Pancreas (tissue), 10 donors: ENCODE results near the gene CAMK2A. TPM values are rescaled to one million over a fixed set of nuclear protein-coding genes. Genes with fewer than 3 reads are reported as not detected.

ENCODE experiments used
- ATAC-seq, 4 donors: fragments of 200-7000 bp; cut with Tn5 transposase; one replicate each; pipeline versions ENCODE4 v1.8.0 to v1.9.1; 2020; ENCODE audit warnings: mild to moderate bottlenecking in 4 of 4, moderate library complexity in 4 of 4
- DNase-seq, 6 donors: peaks; one replicate each; pipeline ENCODE4 v3.0.0-alpha.2; 2020
- FAIRE-seq: peaks from 2 replicates; lab custom pipeline; 2012; peaks lifted over from hg19 to GRCh38; lab: Jason Lieb, UNC
- H3K27ac ChIP-seq, 4 donors: fragments of 200-600 bp; sonication (generic); 1 replicate in 3 of 4; 2 replicates in 1 of 4; pipeline versions ENCODE4 v1.5.0 to v1.8.0; 2020
- H3K27me3 ChIP-seq, 4 donors: fragments of 200-600 bp; one replicate each; pipeline ENCODE4 v1.8.0; 2021
- H3K36me3 ChIP-seq, 3 donors: fragments of 200-600 bp; sonication (generic) in 1 of 3; one replicate each; pipeline versions ENCODE4 v1.5.0 to v1.8.0; 2020 to 2021
- H3K4me1 ChIP-seq, 3 donors: fragments of 200-600 bp; one replicate each; pipeline ENCODE4 v1.8.0; 2021
- H3K4me3 ChIP-seq, 4 donors: fragments of 200-600 bp; sonication (generic) in 2 of 4; one replicate each; pipeline versions ENCODE4 v1.5.0 to v1.8.0; 2020 to 2021
- H3K9me3 ChIP-seq, 4 donors: fragments of 200-600 bp; one replicate each; pipeline ENCODE4 v1.8.0; 2021
- WGBS, 2 donors: extraction: QIAGEN DNeasy Blood & Tissue Kit; methylation state at CpG; one replicate each; pipeline ENCODE4 v1.1.7; 2013; 5-methylcytosine and 5-hydroxymethylcytosine counted together
- intact Hi-C, 3 donors: fragments of 100-400 bp; cut with DNase I; formaldehyde crosslinking; loops; one replicate each; pipeline versions ENCODE4 v1.11.1 to v1.14.2; 2022
- polyA plus RNA-seq, 2 donors: library from polyadenylated mRNA; stranded (reverse); fragments of 200-250 nt; gene quantifications; one replicate each; pipeline ENCODE4 v1.2.3, GENCODE V29; 2013
- total RNA-seq, 6 donors: library from RNA; stranded (reverse); fragmentation: NEBNext Ultra II Directional in 4 of 6; extraction: Animal tissue kit (Norgen Biotek cat#: 25700) in 4 of 6; gene quantifications; one replicate each; pipeline versions ENCODE4 v1.2.1 to v1.2.4, GENCODE V29; 2021 to 2023
- TF ChIP-seq, protein P1 (sequence below), 4 donors: fragments of 200-600 bp; sonication (generic) in 3 of 4; IDR thresholded peaks; one replicate each; pipeline versions ENCODE4 v1.5.0 to v1.8.0; 2021; ENCODE audit warnings: antibody characterized with exemption in 4 of 4
- donor health status: healthy with polysubstance abuse.
- donor health status: DM: no; HTN: no; CAD: no; lungs with moderate emphysema.
- donor health status: DM: no; HTN: no; CAD: no.
- donor health status: control.
- donor health status: control.
- donor health status: Bipolar disorder and iron deficiency.
- donor health status: DM: yes; HTN: yes; CAD: no.
- donor health status: DM: no; HTN: no; CAD: no.
- donor health status: DM: no; HTN: no; CAD: no.
- donor health status: DM: yes; HTN: yes; CAD: no.

The CAMK2A gene
- total and polyA plus RNA-seq, 8 donors = 0.03 to 0.19 (median 0.08) TPM; not detected in 3

DNA sequence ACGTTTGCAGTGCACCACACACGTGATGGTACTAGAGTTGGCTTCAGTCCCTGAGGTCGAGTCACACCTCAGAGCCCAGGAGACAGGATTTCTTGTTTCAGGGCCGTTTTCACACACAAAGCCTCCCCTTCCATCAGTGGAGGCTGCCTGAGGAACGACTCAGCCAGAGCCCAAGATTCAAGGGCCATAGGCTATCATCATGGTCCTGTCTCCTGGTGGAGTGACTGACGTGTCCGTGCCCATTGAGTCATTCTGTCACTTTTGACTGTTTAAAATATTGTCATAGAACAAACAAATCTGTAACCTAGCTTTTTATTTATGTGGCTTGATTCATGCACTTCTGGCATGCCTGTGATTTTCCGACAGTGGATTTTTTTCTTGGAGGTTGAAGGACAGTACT lies 28.3 kb downstream of the CAMK2A start:
- ATAC-seq = no peak
- intact Hi-C loops = no loop called here

DNA sequence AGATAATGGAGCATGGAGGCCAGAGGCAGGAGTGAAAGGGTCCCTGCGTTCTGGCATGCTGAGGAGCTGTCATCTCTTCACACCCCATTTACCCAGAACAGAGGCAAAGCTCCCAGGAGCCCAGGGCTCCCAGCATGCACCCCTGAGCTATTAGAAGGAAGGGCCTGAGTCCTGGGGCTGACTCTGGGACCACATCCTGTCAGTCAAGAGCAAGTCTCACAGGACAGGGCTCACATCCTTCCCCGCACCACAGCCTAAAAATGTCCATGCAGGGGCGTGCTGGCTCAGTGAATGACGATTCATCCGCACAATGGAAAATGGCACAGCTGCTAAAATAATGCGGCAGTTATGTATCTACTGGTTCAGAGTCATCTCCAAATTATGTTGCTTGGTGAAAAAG lies 31.4 kb downstream of the CAMK2A start:
- FAIRE-seq (no peak), DNase-seq (no peak), ATAC-seq (no peak)
- no peaks in the 10 kb centered on the region for H3K27me3 ChIP-seq
- no peaks in the 10 kb centered on the region for H3K4me1 ChIP-seq
- WGBS, 2 donors = 81 to 82% methylated on average over 6 of the region's 6 CpGs
- no peaks in the 10 kb centered on the region for H3K9me3 ChIP-seq
- intact Hi-C loops = no loop called here
- no peak overlapping the region for H3K27ac ChIP-seq
- no peak overlapping the region for H3K4me3 ChIP-seq
- H3K36me3 ChIP-seq = no peaks in the 10 kb centered on the region
- TF ChIP-seq, protein P1, sequence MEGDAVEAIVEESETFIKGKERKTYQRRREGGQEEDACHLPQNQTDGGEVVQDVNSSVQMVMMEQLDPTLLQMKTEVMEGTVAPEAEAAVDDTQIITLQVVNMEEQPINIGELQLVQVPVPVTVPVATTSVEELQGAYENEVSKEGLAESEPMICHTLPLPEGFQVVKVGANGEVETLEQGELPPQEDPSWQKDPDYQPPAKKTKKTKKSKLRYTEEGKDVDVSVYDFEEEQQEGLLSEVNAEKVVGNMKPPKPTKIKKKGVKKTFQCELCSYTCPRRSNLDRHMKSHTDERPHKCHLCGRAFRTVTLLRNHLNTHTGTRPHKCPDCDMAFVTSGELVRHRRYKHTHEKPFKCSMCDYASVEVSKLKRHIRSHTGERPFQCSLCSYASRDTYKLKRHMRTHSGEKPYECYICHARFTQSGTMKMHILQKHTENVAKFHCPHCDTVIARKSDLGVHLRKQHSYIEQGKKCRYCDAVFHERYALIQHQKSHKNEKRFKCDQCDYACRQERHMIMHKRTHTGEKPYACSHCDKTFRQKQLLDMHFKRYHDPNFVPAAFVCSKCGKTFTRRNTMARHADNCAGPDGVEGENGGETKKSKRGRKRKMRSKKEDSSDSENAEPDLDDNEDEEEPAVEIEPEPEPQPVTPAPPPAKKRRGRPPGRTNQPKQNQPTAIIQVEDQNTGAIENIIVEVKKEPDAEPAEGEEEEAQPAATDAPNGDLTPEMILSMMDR (IDR thresholded peaks at IDR 0.05) = no peak

More for the DNA sequence above, 28.3 kb downstream of the CAMK2A start:
- WGBS, 2 donors = 47 to 60% methylated on average over 8 of the region's 8 CpGs
- H3K27ac ChIP-seq = no peak overlapping the region
- H3K27me3 ChIP-seq = no peaks in the 10 kb centered on the region
- H3K4me1 ChIP-seq = peaks cover under 1 to 8% (median 1%) of the 10 kb centered on the region in 3 donors
- H3K9me3 ChIP-seq = no peaks in the 10 kb centered on the region
- FAIRE-seq (no peak), DNase-seq (no peak)
- H3K36me3 ChIP-seq = no peaks in the 10 kb centered on the region
- TF ChIP-seq, protein P1 (IDR thresholded peaks at IDR 0.05) = no peak
- no peak overlapping the region for H3K4me3 ChIP-seq

DNA sequence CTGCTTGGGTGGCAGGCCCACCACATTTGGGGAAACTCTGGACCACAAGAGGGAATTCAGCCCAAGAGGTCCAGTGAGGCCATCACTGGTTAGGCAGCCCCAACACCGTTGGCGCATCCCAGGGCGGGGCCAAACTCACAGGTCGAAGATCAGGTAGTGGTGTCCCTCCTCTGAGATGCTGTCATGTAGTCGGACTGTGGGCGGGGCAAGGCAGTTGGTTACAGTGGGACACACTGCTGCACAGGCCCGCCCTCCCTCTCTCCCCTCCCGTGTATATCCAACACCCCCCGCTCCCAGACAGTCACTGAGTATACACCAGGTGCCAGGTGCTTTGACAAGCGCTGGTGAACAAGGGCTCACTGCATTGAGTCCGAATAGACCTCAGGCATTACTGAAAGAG lies 32.1 kb downstream of the CAMK2A start:
- Histone ChIP-seq H3K4me1 (no peaks in the 10 kb centered on the region), H3K27me3 (no peaks in the 10 kb centered on the region), H3K36me3 (no peaks in the 10 kb centered on the region), H3K9me3 (no peaks in the 10 kb centered on the region), H3K4me3 (no peak overlapping the region), H3K27ac (no peak overlapping the region)
- FAIRE-seq (no peak), ATAC-seq (no peak), DNase-seq (no peak)
- TF ChIP-seq, protein P1 (IDR thresholded peaks at IDR 0.05) = no peak
- intact Hi-C loops = no loop called here
- 91 to 92% methylated on average over 10 to 11 of the region's 11 CpGs for WGBS, 2 donors

DNA sequence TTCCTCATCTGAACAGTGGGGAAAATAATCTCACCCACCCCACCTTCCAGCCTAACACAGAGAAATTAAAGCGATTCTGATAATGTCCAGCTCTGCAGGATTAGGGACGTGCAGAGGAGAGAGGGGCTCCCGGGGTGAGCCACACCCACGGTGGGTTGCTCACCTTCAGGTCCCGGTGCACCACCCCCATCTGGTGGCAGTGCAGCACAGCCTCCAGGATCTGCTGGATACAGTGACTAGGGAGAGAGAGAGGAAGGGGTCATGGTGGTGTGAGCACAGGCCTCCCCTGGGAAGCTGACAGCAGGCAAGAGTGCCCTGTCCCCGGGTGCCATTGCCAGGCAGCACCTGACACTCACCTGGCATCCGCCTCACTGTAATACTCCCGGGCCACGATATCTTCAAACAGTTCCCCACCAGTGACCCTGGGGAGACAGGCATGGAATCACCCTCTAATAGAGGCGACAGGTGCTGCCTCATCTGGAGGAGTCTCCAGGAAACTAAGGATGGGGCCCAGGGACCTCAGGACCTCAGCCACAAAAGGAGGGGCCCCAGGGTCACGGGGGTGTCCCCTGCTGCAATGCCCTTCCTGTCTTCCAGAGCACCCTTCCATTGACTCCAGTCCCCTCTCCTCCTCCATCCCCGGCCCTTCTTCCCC lies 33.0 kb downstream of the CAMK2A start:
- intact Hi-C loops = no loop called here
- 53 to 54% methylated on average over 12 of the region's 12 CpGs for WGBS, 2 donors
- Histone ChIP-seq H3K4me3 (no peak overlapping the region), H3K4me1 (no peaks in the 10 kb centered on the region), H3K27me3 (no peaks in the 10 kb centered on the region), H3K36me3 (no peaks in the 10 kb centered on the region), H3K9me3 (no peaks in the 10 kb centered on the region), H3K27ac (no peak overlapping the region)
- ATAC-seq (peak in 3 of 4 donors; percentile 19 to 74 (median 52)), FAIRE-seq (no peak), DNase-seq (peak in 1 of 6 donors; percentile 45)
- TF ChIP-seq, protein P1 (IDR thresholded peaks at IDR 0.05) = no peak

DNA sequence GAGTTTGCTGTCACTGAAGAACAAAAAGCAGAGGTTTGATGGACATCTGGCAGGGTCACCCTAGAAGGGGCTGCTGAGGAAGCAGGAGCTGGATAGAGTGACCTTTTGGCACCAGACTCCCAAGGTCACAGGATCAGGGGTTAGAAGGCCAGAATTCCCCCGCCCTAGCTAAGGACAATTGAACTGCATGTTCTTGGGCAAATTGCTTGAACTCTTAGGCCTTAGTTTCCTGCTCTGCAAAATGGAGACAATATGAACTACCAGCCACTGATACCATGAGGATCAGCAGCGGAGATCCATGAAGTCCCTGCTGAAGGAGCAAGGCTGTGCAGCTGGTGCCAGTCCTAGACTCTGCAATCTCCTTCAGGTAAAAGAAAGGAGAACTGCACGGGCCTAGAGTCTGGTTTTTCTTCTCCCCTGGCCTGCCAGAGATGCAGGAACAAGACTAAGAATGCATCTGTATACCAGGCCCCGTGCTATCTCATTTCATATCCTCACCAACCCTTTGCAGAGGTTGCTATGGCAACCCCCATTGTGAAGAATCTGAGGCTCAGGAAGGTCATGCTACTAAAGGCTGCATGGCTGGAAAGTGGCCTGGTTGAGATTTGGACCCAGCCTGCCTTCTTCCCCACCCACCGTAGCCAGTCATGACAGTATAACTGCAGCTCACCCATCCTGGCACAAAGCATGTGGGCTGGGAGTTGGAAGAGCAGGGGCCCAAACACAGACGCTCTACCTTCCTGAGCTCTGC lies 33.7 kb downstream of the CAMK2A start:
- no peak for DNase-seq
- H3K4me1 ChIP-seq = no peaks in the 10 kb centered on the region
- H3K27ac ChIP-seq = no peak overlapping the region
- intact Hi-C loops = no loop called here
- FAIRE-seq = no peak
- no peaks in the 10 kb centered on the region for H3K9me3 ChIP-seq
- WGBS, 2 donors = 82 to 83% methylated on average over 6 of the region's 6 CpGs
- H3K4me3 ChIP-seq = no peak overlapping the region
- H3K27me3 ChIP-seq = no peaks in the 10 kb centered on the region
- TF ChIP-seq, protein P1 (IDR thresholded peaks at IDR 0.05) = no peak
- ATAC-seq = peak in 1 of 4 donors; percentile 18
- no peaks in the 10 kb centered on the region for H3K36me3 ChIP-seq
